Activated CD8-positive, alpha-beta memory T cell treated with anti-CD3 and anti-CD28 coated beads, Interleukin-2, amount 50 U/mL, for 24 hours (primary cell): Measurements from ENCODE around the gene RPL15.

Experiments used
- DNase-seq: peaks from one replicate; pipeline ENCODE4 v3.0.0-alpha.2; 2020; ENCODE audit errors: extremely low read depth

RPL15 gene

DNA sequence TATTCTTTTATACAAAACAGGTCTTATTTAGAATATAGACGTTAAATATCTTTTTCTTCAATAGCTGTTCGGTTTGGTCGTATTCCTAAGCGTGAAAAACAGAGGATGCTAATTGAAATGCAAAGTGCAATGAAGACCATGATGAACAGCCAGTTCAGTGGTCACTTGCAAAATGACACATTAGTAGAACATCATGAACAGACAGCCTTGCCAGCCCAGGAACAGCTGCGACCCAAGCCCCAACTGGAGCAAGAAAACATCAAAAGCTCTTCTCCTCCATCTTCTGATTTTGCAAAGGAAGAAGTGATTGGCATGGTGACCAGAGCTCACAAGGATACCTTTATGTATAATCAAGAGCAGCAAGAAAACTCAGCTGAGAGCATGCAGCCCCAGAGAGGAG lies 45.0 kb downstream of the RPL15 start:
- no peak for DNase-seq

DNA sequence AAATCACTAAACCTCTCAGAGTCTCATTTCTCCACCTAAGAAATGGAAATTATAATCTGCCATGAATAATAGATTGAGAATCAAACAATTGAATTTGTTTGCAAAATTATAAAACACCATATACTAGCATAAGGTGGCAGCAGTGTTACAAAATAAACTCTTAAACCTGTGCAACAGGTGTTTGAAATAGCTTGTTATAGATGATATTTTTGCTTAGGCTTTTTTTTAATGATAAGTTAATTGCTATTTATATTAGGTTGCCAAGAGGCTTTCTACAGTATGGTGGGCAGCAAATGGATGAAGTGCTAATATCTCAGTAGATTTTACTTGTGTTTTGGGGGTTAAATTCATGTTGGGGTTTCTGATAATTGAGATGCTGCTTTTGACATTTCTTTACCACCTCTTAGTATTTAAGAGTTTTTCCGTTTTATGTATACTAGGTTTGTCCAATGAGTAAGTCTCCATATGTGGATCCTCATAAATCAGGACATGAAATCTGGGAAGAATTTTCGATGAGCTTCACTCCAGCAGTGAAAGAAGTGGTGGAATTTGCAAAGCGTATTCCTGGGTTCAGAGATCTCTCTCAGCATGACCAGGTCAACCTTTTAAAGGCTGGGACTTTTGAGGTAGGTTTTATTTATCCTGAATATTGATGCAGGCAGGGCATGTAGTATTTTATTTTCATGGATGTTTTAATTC lies 47.8 kb downstream of the RPL15 start:
- no peak for DNase-seq

DNA sequence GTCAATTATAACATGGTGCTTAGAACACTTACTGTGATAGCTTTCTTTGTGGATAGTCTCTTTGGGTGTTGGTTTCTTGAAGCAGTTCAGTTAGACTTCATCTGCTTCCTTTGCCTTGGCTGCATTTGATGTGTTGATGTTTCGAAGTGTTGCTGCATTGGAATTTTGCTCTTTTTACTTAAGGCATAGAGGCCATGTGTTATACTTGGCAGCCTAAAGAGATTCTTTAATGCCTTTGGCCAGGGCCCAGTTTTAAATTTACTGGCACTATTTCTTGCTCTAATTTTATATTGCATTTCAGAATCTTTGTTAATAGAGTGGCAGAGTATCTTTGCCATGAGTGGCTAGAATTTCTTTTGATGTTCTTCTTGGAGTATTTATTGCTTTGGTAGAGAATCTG lies 49.4 kb downstream of the RPL15 start:
- no peak for DNase-seq

DNA sequence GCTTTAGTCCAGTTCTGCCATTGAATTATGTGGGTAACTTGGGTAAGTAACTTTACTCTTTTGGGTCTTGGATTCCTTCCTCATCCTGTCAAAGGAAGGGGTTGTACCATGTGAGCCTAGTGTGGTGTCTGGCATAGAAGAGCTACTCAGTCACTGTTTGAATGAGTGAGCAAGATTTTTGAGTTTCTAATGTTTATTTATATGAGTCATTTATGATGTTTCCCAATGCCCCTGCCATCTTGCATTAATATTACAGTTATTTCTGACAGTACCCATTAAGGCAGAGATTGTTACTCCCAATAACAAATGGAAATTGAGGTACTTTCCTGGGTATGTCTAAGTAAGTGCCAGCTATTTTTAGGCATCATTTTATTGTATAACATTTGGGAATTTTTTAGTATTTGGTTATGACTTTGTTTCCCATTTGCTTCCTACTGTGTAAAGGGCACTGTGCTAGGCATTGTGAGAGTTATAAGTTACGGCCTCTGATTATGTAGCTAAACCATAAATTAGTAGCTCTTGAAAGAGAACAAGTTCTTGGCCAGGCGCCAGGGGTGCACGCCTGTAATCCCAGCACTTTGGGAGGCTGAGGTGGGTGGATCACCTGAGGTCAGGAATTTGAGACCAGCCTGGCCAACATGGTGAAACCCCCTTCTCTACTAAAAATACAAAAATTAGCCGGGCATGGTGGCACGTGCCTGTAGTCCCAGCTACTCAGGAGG lies 51.7 kb downstream of the RPL15 start:
- DNase-seq, result no peak

DNA sequence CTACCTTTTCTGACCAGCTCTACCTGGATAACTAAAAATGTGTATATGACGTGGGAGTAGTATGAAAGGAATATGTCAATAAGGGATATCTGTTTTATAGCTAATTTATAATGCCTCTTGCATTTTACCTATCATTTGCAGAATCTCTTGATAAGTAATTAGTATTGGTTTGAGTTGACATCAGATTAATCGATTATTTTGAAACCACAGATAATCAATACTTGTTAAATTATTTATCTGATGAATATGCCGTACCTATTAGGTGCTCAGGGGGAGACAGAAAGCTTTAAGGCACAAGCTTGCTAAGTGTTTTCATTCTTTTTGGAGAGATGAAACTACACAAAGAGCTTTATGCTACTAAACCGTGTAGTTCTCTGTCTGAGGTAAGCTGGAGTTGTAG lies 52.5 kb downstream of the RPL15 start:
- DNase-seq, result no peak
